Uterus (tissue), 4 donors: ENCODE results near the gene CFAP20DC. TPM values are rescaled to one million over a fixed set of nuclear protein-coding genes. Genes with fewer than 3 reads are reported as not detected.

Experiments
- DNase-seq, 2 donors: peaks; one replicate each; pipeline ENCODE4 v3.0.0-alpha.2; 2019 to 2020
- H3K27ac ChIP-seq, 2 donors: fragments of 200-600 bp; sonication (generic); 1 replicate in 1 of 2; 2 replicates in 1 of 2; pipeline ENCODE4 v1.5.1; 2016 to 2018
- H3K27me3 ChIP-seq, 2 donors: fragments of 200-600 bp; sonication (generic); one replicate each; pipeline ENCODE4 v1.5.1; 2018 to 2019; ENCODE audit warnings: control low read depth in 1 of 2
- H3K36me3 ChIP-seq, 2 donors: fragments of 200-600 bp; sonication (generic); one replicate each; pipeline ENCODE4 v1.5.1; 2019; ENCODE audit warnings: control low read depth in 1 of 2
- H3K4me1 ChIP-seq, 2 donors: fragments of 200-600 bp; sonication (generic); one replicate each; pipeline ENCODE4 v1.5.1; 2018 to 2019; ENCODE audit warnings: control low read depth in 1 of 2
- H3K4me3 ChIP-seq, 2 donors: fragments of 200-600 bp; sonication (generic); 1 replicate in 1 of 2; 2 replicates in 1 of 2; pipeline ENCODE4 v1.5.1; 2018 to 2019; ENCODE audit warnings: mild to moderate bottlenecking in 1 of 2
- H3K9me3 ChIP-seq, 2 donors: fragments of 200-600 bp; sonication (generic); one replicate each; pipeline ENCODE4 v1.5.1; 2019; ENCODE audit warnings: control low read depth in 1 of 2
- POLR2A ChIP-seq, 2 donors: fragments of 450-650 bp; IDR thresholded peaks; one replicate each; pipeline ENCODE4 v1.6.1; 2016; ENCODE audit warnings: antibody characterized with exemption in 2 of 2, mild to moderate bottlenecking in 1 of 2, moderate library complexity in 1 of 2
- intact Hi-C: fragments of 100-400 bp; cut with DNase I; formaldehyde crosslinking; loops from one replicate; pipeline ENCODE4 v1.15.1; 2023; ENCODE audit warnings: low total_unique reads
- total RNA-seq, 4 donors: library from RNA; depleted of rRNA in 3 of 4; stranded (reverse); fragments of >200 nt in 3 of 4; gene quantifications; one replicate each; pipeline versions ENCODE4 v1.1.0 to v1.2.4, GENCODE V29; 2014 to 2023
- TF ChIP-seq, protein P1 (sequence below), 4 experiments: fragments of 200-600 bp in 2 of 4; fragments of 450-650 bp in 2 of 4; sonication (generic) in 2 of 4; IDR thresholded peaks; one replicate each; pipeline ENCODE4 v1.5.1; 2016 to 2019; ENCODE audit warnings: antibody characterized with exemption in 4 of 4, mild to moderate bottlenecking in 2 of 4, moderate library complexity in 1 of 4
- donor health status: DM: yes; HTN: yes; CAD: no.

The CFAP20DC gene
- total RNA-seq, 4 donors from 2014 or later: under 0.01 to 5.1 TPM; not detected in 2

DNA sequence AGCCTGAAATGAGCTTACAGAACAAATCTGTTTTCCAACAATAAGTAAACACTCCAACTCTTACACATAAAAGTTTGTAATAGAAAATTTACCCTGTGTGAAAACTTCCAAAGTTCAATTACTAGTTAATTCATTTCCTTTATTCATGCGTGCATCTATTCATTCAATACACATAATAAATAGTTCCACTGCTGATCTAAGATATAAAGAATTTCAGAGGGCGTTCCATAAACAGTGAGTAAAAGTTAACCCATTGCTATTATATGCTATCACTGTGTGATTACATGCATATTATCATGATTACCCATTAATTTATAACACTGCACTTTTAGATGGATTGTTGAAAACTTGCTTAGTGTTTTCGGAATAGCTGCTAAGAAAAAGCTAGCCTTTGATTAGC is 36.2 kb upstream of the CFAP20DC start:
- TF ChIP-seq POLR2A (IDR thresholded peaks at IDR 0.05): no peak
- TF ChIP-seq, protein P1, sequence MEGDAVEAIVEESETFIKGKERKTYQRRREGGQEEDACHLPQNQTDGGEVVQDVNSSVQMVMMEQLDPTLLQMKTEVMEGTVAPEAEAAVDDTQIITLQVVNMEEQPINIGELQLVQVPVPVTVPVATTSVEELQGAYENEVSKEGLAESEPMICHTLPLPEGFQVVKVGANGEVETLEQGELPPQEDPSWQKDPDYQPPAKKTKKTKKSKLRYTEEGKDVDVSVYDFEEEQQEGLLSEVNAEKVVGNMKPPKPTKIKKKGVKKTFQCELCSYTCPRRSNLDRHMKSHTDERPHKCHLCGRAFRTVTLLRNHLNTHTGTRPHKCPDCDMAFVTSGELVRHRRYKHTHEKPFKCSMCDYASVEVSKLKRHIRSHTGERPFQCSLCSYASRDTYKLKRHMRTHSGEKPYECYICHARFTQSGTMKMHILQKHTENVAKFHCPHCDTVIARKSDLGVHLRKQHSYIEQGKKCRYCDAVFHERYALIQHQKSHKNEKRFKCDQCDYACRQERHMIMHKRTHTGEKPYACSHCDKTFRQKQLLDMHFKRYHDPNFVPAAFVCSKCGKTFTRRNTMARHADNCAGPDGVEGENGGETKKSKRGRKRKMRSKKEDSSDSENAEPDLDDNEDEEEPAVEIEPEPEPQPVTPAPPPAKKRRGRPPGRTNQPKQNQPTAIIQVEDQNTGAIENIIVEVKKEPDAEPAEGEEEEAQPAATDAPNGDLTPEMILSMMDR (IDR thresholded peaks at IDR 0.05): no peak
- DNase-seq: no peak
- no peak overlapping the region for H3K27ac ChIP-seq
- no peaks in the 10 kb centered on the region for H3K4me1 ChIP-seq
- no peak overlapping the region for H3K4me3 ChIP-seq
- intact Hi-C loops: no loop called here
- H3K9me3 ChIP-seq: no peaks in the 10 kb centered on the region
- H3K27me3 ChIP-seq: no peaks in the 10 kb centered on the region
- no peaks in the 10 kb centered on the region for H3K36me3 ChIP-seq

DNA sequence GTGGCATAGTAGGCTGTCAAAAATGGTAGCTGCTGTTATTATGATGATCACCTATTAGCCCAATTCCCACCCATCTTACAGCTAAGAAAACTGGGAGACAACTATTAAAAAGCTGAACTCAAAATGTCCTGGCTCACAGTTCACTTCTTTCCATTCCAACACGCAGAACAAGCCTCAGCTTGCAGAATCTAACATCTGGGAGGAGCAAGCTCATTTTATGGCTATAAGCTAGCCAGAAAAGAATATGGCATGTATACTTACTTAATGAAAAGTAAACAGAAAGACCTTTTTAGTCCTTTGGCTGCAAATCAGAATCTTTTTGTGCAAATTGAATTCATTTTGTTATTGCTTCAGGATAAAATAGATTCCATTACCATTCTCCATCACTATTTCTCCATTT is 34.8 kb upstream of the CFAP20DC start:
- Histone ChIP-seq H3K4me3 (no peak overlapping the region), H3K27me3 (no peaks in the 10 kb centered on the region), H3K27ac (no peak overlapping the region), H3K9me3 (no peaks in the 10 kb centered on the region), H3K36me3 (no peaks in the 10 kb centered on the region), H3K4me1 (no peaks in the 10 kb centered on the region)
- TF ChIP-seq, protein P1 (IDR thresholded peaks at IDR 0.05): no peak
- no peak for TF ChIP-seq POLR2A (IDR thresholded peaks at IDR 0.05)
- no peak for DNase-seq
- intact Hi-C loops: no loop called here

DNA sequence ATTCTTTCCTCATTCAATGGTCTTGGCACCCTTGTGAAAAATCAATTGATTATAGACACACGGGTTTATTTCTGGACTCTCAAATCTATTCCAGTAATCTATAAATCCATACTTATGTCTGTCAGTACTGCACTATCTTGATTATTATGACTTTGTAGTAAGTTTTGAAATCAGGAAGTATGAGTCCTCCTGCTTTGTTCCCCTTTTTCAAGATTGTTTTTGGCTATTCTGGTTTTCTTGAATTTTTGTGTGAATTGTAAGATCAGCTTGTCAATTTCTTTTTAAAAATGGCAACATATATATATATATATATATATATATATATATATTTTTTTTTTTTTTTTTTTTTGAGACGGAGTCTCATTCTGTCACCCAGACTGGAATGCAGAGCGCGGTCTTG is 32.3 kb upstream of the CFAP20DC start:
- Histone ChIP-seq H3K4me1 (no peaks in the 10 kb centered on the region), H3K27me3 (no peaks in the 10 kb centered on the region), H3K4me3 (no peak overlapping the region), H3K36me3 (no peaks in the 10 kb centered on the region), H3K27ac (no peak overlapping the region), H3K9me3 (no peaks in the 10 kb centered on the region)
- intact Hi-C loops: no loop called here
- TF ChIP-seq, protein P1 (IDR thresholded peaks at IDR 0.05): no peak
- TF ChIP-seq POLR2A (IDR thresholded peaks at IDR 0.05): no peak
- DNase-seq: no peak

DNA sequence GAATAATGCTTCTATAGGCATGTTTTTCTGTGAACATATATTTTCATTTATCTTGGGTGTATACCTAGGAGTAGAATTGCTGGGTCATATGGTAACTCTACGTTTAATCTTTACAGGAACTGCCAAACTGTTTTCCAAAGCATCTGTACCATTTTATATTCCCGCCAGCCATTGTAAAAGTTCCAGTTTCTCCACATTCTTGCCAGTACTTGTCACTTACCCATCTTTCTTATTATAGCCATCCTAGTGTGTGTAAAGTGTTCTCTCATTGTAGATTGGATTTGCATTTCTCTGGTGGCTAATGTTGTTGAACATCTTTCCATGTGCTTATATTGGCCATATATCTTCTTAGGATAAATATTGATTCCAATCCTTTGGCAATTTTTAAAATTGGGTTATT is 31.2 kb upstream of the CFAP20DC start:
- Histone ChIP-seq H3K36me3 (no peaks in the 10 kb centered on the region), H3K4me3 (no peak overlapping the region), H3K4me1 (no peaks in the 10 kb centered on the region), H3K9me3 (no peaks in the 10 kb centered on the region), H3K27me3 (no peaks in the 10 kb centered on the region), H3K27ac (no peak overlapping the region)
- intact Hi-C loops: no loop called here
- TF ChIP-seq POLR2A (IDR thresholded peaks at IDR 0.05): no peak
- TF ChIP-seq, protein P1 (IDR thresholded peaks at IDR 0.05): no peak
- DNase-seq: no peak

DNA sequence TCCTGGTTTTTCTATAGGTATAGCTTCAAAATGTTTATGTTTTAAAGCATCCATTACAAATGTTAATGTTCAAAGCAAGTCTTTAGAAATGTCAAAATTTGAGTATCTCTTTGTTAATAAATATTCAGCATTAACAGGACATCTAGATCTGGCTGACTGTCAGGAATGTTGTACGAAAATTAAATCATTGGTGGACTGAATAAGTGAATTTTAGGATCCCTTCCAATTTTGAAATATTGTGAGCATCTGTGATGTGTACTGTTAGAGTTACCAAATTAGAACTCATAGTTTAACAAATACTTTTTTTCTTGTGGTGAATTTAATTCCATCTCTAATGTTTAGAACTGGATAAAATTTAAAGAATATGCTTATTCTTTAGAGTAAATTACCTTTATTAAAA is 30.1 kb upstream of the CFAP20DC start:
- Histone ChIP-seq H3K27ac (no peak overlapping the region), H3K36me3 (no peaks in the 10 kb centered on the region), H3K27me3 (no peaks in the 10 kb centered on the region), H3K4me1 (no peaks in the 10 kb centered on the region), H3K4me3 (no peak overlapping the region), H3K9me3 (no peaks in the 10 kb centered on the region)
- TF ChIP-seq, protein P1 (IDR thresholded peaks at IDR 0.05): no peak
- TF ChIP-seq POLR2A (IDR thresholded peaks at IDR 0.05): no peak
- intact Hi-C loops: no loop called here
- no peak for DNase-seq
